RPMI8226 (cell line): ENCODE results near the gene ASXL1.
"Not testable (repeated sequence)": the region's sequence is repeated elsewhere in the genome, so short reads cannot be mapped to it uniquely, and the experiment has no call there.

Experiments used
- DNase-seq: peaks from one replicate; pipeline ENCODE4 v3.0.0-alpha.2; 2015

Gene ASXL1

GRCh38 chr20:32455171-32455900 is 97.2 kb downstream of the ASXL1 start:
- DNase-seq = no peak

- no peak for DNase-seq
These were observed 98.0 kb downstream of the ASXL1 start for GRCh38 chr20:32455901-32456701.

GRCh38 chr20:32456869-32457478 is 98.8 kb downstream of the ASXL1 start:
- DNase-seq = peak; percentile 61

GRCh38 chr20:32457479-32457986 is 99.4 kb downstream of the ASXL1 start:
- DNase-seq = peak; percentile 82

- DNase-seq = no peak
These were observed 100.1 kb downstream of the ASXL1 start for GRCh38 chr20:32458061-32458836.

- DNase-seq = no peak
These were observed 100.7 kb downstream of the ASXL1 start for GRCh38 chr20:32458837-32459220.

- DNase-seq = no peak
These were observed 102.1 kb downstream of the ASXL1 start for GRCh38 chr20:32460231-32460630.

GRCh38 chr20:32460683-32461320 is 102.7 kb downstream of the ASXL1 start:
- no peak for DNase-seq

- no peak for DNase-seq
These were observed 103.9 kb downstream of the ASXL1 start for GRCh38 chr20:32461836-32462600.

- no peak for DNase-seq
These were observed 104.9 kb downstream of the ASXL1 start for GRCh38 chr20:32462900-32463641.

- DNase-seq = no peak
These were observed 105.7 kb downstream of the ASXL1 start for GRCh38 chr20:32463642-32464400.

GRCh38 chr20:32464401-32465091 is 106.4 kb downstream of the ASXL1 start:
- no peak for DNase-seq

- no peak for DNase-seq
These were observed 107.2 kb downstream of the ASXL1 start for GRCh38 chr20:32465092-32465900.

GRCh38 chr20:32465901-32466675 is 108.0 kb downstream of the ASXL1 start:
- not testable (repeated sequence) for DNase-seq

GRCh38 chr20:32466739-32467505 is 108.8 kb downstream of the ASXL1 start:
- no peak for DNase-seq

GRCh38 chr20:32467506-32468312 is 109.6 kb downstream of the ASXL1 start:
- DNase-seq = no peak
